Upper lobe of right lung (tissue), 1 donor: Measurements from ENCODE around the gene DPT. TPM values are rescaled to one million over a fixed set of nuclear protein-coding genes. Genes with fewer than 3 reads are reported as not detected.

Experiments
- ATAC-seq: fragments of 200-7000 bp; cut with Tn5 transposase; one replicate; pipeline ENCODE4 v1.9.1; 2020; ENCODE audit warnings: mild to moderate bottlenecking, moderate library complexity
- DNase-seq: peaks from one replicate; pipeline ENCODE4 v3.0.0-alpha.2; 2020
- H3K27ac ChIP-seq: fragments of 200-600 bp; one replicate; pipeline ENCODE4 v1.8.0; 2022
- H3K27me3 ChIP-seq: fragments of 200-600 bp; one replicate; pipeline ENCODE4 v1.8.0; 2022; ENCODE audit warnings: mild to moderate bottlenecking
- H3K36me3 ChIP-seq: fragments of 200-600 bp; one replicate; pipeline ENCODE4 v1.8.0; 2022
- H3K4me1 ChIP-seq: fragments of 200-600 bp; one replicate; pipeline ENCODE4 v1.8.0; 2022
- H3K4me3 ChIP-seq: fragments of 200-600 bp; one replicate; pipeline ENCODE4 v1.8.0; 2022; ENCODE audit warnings: mild to moderate bottlenecking
- H3K9me3 ChIP-seq: fragments of 200-600 bp; one replicate; pipeline ENCODE4 v1.8.0; 2022
- intact Hi-C: fragments of 100-400 bp; cut with DNase I; formaldehyde crosslinking; loops from one replicate; pipeline ENCODE4 v1.11.0; 2022
- total RNA-seq: library from RNA; stranded (reverse); fragmentation: NEBNext Ultra II Directional; extraction: Animal tissue kit (Norgen Biotek cat#: 25700); gene quantifications from one replicate; pipeline ENCODE4 v1.2.1, GENCODE V29; 2021
- TF ChIP-seq, protein P1 (sequence below): fragments of 200-600 bp; IDR thresholded peaks from one replicate; pipeline ENCODE4 v1.8.0; 2022; ENCODE audit warnings: antibody characterized with exemption
- donor health status: DM: no; HTN: yes; CAD: no; lungs with severe emphysema.

The DPT gene
- total RNA-seq, 1 donor from 2014 or later, result 44.7 TPM

GRCh38 chr1:168697356-168698126 is 31.5 kb downstream of the DPT start:
- Histone ChIP-seq H3K4me1 (no peaks in the 10 kb centered on the region), H3K27me3 (no peaks in the 10 kb centered on the region), H3K4me3 (no peak overlapping the region), H3K9me3 (no peaks in the 10 kb centered on the region), H3K27ac (no peak overlapping the region), H3K36me3 (no peaks in the 10 kb centered on the region)
- intact Hi-C loops, result no loop called here
- DNase-seq, result no peak
- TF ChIP-seq, protein P1, sequence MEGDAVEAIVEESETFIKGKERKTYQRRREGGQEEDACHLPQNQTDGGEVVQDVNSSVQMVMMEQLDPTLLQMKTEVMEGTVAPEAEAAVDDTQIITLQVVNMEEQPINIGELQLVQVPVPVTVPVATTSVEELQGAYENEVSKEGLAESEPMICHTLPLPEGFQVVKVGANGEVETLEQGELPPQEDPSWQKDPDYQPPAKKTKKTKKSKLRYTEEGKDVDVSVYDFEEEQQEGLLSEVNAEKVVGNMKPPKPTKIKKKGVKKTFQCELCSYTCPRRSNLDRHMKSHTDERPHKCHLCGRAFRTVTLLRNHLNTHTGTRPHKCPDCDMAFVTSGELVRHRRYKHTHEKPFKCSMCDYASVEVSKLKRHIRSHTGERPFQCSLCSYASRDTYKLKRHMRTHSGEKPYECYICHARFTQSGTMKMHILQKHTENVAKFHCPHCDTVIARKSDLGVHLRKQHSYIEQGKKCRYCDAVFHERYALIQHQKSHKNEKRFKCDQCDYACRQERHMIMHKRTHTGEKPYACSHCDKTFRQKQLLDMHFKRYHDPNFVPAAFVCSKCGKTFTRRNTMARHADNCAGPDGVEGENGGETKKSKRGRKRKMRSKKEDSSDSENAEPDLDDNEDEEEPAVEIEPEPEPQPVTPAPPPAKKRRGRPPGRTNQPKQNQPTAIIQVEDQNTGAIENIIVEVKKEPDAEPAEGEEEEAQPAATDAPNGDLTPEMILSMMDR, result no peak
- no peak for ATAC-seq

- no peak overlapping the region for H3K27ac ChIP-seq
- no peaks in the 10 kb centered on the region for H3K9me3 ChIP-seq
- no peaks in the 10 kb centered on the region for H3K36me3 ChIP-seq
- no peak for DNase-seq
- H3K27me3 ChIP-seq, result no peaks in the 10 kb centered on the region
- TF ChIP-seq, protein P1, result no peak
- intact Hi-C loops, result no loop called here
- ATAC-seq, result no peak
- H3K4me3 ChIP-seq, result no peak overlapping the region
- H3K4me1 ChIP-seq, result no peaks in the 10 kb centered on the region
Measured at GRCh38 chr1:168696125-168696760, 32.8 kb downstream of the DPT start.

GRCh38 chr1:168693872-168694238 is 35.2 kb downstream of the DPT start:
- H3K27ac ChIP-seq, result no peak overlapping the region
- H3K4me1 ChIP-seq, result no peaks in the 10 kb centered on the region
- no peaks in the 10 kb centered on the region for H3K36me3 ChIP-seq
- H3K9me3 ChIP-seq, result no peaks in the 10 kb centered on the region
- H3K27me3 ChIP-seq, result no peaks in the 10 kb centered on the region
- intact Hi-C loops, result no loop called here
- ATAC-seq (no peak), DNase-seq (no peak)
- TF ChIP-seq, protein P1, result no peak
- no peak overlapping the region for H3K4me3 ChIP-seq

- Histone ChIP-seq H3K9me3 (no peaks in the 10 kb centered on the region), H3K27ac (no peak overlapping the region), H3K4me3 (no peak overlapping the region), H3K27me3 (no peaks in the 10 kb centered on the region), H3K4me1 (no peaks in the 10 kb centered on the region), H3K36me3 (no peaks in the 10 kb centered on the region)
- no peak for DNase-seq
- no peak for ATAC-seq
- intact Hi-C loops, result no loop called here
- TF ChIP-seq, protein P1, result no peak
Measured at GRCh38 chr1:168693197-168693871, 35.7 kb downstream of the DPT start.

- H3K4me1 ChIP-seq, result no peaks in the 10 kb centered on the region
- no peak overlapping the region for H3K4me3 ChIP-seq
- no peaks in the 10 kb centered on the region for H3K36me3 ChIP-seq
- no peaks in the 10 kb centered on the region for H3K9me3 ChIP-seq
- intact Hi-C loops, result no loop called here
- H3K27me3 ChIP-seq, result no peaks in the 10 kb centered on the region
- TF ChIP-seq, protein P1, result no peak
- ATAC-seq, result no peak
- DNase-seq, result no peak
- H3K27ac ChIP-seq, result no peak overlapping the region
Measured at GRCh38 chr1:168692472-168692871, 36.5 kb downstream of the DPT start.
